Measurements from ENCODE around the gene ZBTB7C. TPM values are rescaled to one million over a fixed set of nuclear protein-coding genes. Genes with fewer than 3 reads are reported as not detected.

Gene ZBTB7C
- total RNA-seq, 1 donor from 2014 or later, result 7.4 TPM

DNA sequence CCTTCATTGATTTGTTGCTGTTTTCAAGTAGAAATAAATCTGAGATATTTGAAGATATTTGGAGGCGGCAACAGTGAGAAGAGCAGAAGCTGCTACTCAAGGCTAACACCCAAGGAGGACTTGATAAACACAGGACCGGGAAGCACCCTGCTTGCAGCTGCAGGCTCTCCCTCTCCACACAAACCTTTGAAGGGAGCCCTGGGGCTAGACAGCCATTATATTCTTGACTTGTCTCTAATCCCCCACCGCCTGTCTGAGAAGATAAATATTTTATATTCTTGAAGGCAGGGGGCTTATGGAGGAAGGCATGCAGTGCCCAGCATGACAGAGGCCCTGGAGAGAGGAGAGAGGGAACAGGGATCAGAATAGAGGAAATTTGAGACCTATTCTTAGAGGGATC, 427.9 kb downstream of the ZBTB7C start:
- no peaks in the 10 kb centered on the region for H3K27me3 Mint-ChIP-seq (ENCODE audit: low read depth)
- peak overlapping the region; percentile 67 for H3K27ac Mint-ChIP-seq
- H3K4me1 Mint-ChIP-seq, result peaks cover 32% of the 10 kb centered on the region
- H3K4me3 Mint-ChIP-seq, result no peak overlapping the region
- peaks cover 3% of the 10 kb centered on the region for H3K9me3 Mint-ChIP-seq
- H3K36me3 Mint-ChIP-seq, result no peaks in the 10 kb centered on the region
- DNase-seq (ENCODE audit: low spot score in 2 of 2, unreplicated experiment in 2 of 2), result no peak
- no peak for TF ChIP-seq CTCF (IDR thresholded peaks at IDR 0.05; ENCODE audit: unreplicated experiment)

GRCh38 chr18:47979611-47980200, 429.5 kb downstream of the ZBTB7C start:
- Mint-ChIP-seq H3K27ac (peak overlapping the region; percentile 1), H3K4me1 (peaks cover 32% of the 10 kb centered on the region)
- DNase-seq (ENCODE audit: low spot score in 2 of 2, unreplicated experiment in 2 of 2), result no peak

DNA sequence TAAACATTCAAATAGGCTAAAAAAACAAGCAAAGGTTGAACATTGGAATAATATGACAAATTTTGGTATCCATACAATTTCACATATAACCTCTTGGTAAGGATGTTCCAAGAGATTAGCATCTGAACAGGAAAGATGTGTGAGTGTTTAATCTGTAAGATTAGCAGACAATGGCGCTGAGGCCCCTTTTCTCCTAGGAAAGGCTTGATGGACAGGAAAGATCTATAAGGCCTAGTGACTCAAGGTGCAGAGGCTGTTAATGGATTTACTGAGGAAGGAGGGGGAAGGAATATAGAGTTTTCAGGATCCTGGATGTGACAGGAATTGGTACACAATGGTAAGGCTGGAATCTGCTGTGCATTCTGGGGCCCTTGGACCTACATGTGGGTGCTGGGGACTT, 430.6 kb downstream of the ZBTB7C start:
- H3K27me3 Mint-ChIP-seq (ENCODE audit: low read depth), result no peaks in the 10 kb centered on the region
- DNase-seq (ENCODE audit: low spot score in 2 of 2, unreplicated experiment in 2 of 2), result no peak
- H3K4me1 Mint-ChIP-seq, result peaks cover 32% of the 10 kb centered on the region
- no peak for TF ChIP-seq CTCF (IDR thresholded peaks at IDR 0.05; ENCODE audit: unreplicated experiment)
- no peaks in the 10 kb centered on the region for H3K36me3 Mint-ChIP-seq
- H3K27ac Mint-ChIP-seq, result no peak overlapping the region
- H3K4me3 Mint-ChIP-seq, result no peak overlapping the region
- no peaks in the 10 kb centered on the region for H3K9me3 Mint-ChIP-seq

More at GRCh38 chr18:47979611-47980200, 429.5 kb downstream of the ZBTB7C start:
- no peaks in the 10 kb centered on the region for H3K27me3 Mint-ChIP-seq (ENCODE audit: low read depth)
- peaks cover 3% of the 10 kb centered on the region for H3K9me3 Mint-ChIP-seq
- no peak overlapping the region for H3K4me3 Mint-ChIP-seq
- TF ChIP-seq CTCF (IDR thresholded peaks at IDR 0.05; ENCODE audit: unreplicated experiment), result no peak
- H3K36me3 Mint-ChIP-seq, result no peaks in the 10 kb centered on the region

- Mint-ChIP-seq H3K9me3 (no peaks in the 10 kb centered on the region), H3K4me1 (peaks cover 32% of the 10 kb centered on the region), H3K27ac (no peak overlapping the region), H3K4me3 (no peak overlapping the region), H3K36me3 (no peaks in the 10 kb centered on the region), H3K27me3 (ENCODE audit: low read depth) (no peaks in the 10 kb centered on the region)
- DNase-seq (ENCODE audit: low spot score in 2 of 2, unreplicated experiment in 2 of 2), result no peak
- no peak for TF ChIP-seq CTCF (IDR thresholded peaks at IDR 0.05; ENCODE audit: unreplicated experiment)
Observed at GRCh38 chr18:47978141-47978540, 431.0 kb downstream of the ZBTB7C start.

Other genes starting within 250 kb of the ZBTB7C start
- 64.3 to 67.9 TPM (median 66.0 TPM) in 3 replicates for gene CTIF, start 129.6 kb upstream of the ZBTB7C start, total RNA-seq

Measured in mesothelial cell of epicardium (in vitro differentiated cells).